GM18526 (cell line): Measurements from ENCODE around the gene ADPGK.

Source experiments
- POLR2A ChIP-seq: IDR thresholded peaks from 3 replicates; pipeline ENCODE4 v1.6.1; 2011; ENCODE audit not compliant: insufficient read length; ENCODE audit errors: extremely low read depth

Gene ADPGK

DNA sequence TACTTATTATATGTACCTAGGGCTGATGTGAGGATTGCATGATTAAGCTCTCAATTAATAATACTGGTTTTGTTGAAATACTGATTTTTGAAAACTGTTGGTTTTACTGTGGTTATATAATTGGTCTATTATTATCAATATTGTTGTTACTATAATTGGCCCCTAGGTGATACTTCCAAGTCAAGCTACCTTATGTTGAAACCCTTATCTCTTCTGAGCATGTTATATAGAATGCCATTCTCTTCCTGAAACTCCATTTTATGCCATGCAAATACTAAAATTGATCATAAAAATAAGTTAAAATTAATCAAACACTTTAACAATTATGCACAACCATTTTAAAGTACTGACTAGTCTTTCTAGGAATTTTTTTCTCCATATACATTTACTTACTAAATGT lies 51.5 kb downstream of the ADPGK start:
- no peak for TF ChIP-seq POLR2A

DNA sequence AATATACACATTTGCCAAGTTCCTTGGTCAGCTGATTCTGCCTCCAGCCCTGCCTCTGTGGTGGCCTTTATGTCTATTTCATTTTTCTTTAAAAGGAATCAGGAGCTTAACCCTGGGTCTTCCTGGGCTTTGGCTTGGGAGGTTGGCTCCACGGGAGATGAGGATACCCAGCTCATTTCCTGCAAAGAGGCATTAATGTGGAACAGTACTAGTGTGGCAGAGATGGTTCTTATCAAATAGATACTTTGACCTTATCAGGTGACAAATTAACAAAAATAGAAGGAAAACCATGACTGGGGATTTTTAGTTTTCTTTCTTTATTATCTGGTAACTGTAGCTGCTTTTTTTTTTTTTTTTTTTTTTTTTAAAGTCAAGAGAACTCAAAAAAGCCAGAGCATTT lies 54.7 kb downstream of the ADPGK start:
- no peak for TF ChIP-seq POLR2A

DNA sequence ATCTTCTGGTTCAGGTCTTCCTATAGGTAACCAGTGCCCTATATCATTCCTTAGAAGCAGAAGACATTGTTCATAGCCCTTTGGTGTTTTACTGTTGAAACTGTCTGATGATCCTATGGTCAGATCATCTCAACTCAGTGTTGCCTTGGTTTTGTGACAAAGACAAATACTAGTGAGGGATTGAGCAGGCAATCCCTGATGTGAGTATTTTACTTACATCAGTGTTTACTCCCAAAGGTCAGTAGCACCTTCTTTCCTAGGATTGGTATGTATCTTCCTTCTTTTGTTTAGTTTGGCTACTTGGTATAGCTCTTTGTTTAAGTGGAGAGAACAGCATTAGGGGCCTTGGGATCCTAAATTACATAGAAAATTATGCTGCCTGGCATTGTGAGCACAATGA lies 56.4 kb downstream of the ADPGK start:
- TF ChIP-seq POLR2A: no peak

DNA sequence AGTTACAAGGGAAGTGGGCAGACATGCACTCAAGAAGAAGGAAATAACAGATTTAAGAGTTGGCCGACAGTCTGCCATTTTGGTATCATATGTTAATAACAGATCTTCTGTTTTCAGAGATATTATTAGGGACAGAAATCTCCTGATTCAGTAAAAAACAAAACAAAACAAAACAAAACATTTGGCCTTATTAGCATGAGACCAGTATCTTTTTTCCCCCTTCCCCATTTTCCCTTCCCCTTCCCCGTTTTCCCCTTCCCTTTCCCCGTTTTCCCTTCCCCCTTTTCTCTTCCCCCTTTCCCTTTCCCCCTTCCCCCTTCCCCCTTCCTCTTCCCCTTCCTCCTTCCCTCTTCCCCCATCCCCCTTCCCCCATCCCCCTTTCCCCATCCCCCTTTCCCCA lies 58.1 kb downstream of the ADPGK start:
- no peak for TF ChIP-seq POLR2A

DNA sequence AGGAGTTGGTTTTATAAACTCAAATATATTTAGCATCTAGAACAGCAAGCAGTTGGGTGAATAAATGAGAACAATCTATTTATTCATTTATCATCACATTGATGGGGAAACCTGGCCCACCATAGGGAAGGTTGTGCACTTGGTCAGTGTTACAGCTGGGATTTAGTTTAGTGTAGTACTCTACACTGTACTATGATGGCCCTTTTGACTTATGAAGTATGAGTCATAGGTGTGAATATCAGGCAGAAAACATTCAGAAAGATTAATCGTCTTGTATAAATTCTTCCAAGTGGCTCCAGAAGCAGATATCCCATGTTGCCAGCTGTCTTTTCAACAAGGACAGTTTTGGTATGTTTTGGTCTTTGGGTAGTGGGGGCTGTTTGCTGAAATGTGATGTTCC lies 59.5 kb downstream of the ADPGK start:
- no peak for TF ChIP-seq POLR2A

DNA sequence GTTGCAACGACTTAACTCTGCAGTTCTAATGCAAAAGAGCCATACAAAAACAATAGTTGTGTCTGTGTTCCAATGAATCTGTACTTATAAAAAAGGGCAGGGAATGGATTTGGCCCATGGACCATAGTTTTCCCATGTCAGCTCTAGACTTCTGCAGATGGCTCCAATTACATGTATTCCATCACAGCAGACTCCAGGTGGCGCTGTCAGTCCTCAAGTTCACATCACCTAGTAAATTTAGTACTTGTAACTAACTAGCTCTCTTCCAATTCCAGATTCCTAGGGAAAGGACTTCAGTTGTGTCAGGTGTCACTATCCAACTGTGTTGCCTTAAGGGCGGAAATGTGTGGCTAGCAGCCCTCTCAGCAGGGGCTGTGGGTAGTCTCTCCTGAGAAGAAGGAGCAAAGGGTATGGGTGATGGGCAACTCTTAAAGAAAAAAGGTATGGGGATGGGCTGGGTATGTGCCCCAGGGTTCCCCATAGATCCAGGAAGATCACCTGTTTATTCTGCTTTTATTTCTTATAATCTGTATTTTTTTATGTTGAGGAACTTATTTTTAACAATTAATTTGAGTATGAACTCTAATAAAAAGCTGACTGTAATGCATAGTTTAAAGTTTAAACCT lies 61.4 kb downstream of the ADPGK start:
- TF ChIP-seq POLR2A: no peak

DNA sequence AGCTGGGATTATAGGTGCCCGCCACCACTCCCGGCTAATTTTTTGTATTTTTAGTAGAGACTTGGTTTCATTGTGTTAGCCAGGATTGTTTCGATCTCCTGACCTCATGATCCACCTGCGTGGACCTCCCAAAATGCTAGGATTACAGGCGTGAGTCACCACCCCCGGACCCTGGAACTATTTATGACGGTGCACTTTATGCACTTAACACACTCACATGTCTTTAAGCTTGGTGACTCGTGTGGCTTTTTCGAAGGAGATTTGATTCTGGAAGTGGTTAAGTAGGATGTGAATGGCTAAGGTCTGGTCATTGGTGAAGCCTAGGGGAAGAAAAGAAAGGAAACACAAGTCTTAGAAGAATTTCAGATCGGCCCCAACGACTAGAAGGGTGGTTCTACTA lies 77.3 kb downstream of the ADPGK start:
- TF ChIP-seq POLR2A: no peak
